Measurements from ENCODE around the gene RAB19.
"Not testable (repeated sequence)": the region's sequence is repeated elsewhere in the genome, so short reads cannot be mapped to it uniquely, and the experiment has no call there.

The RAB19 gene

GRCh38 chr7:140402178-140402835 is 1.6 kb upstream of the RAB19 start:
- DNase-seq: no peak

- DNase-seq: no peak
Measured at GRCh38 chr7:140404565-140405065, 757 bp downstream of the RAB19 start.

GRCh38 chr7:140415361-140415760 is 11.5 kb downstream of the RAB19 start:
- no peak for DNase-seq

- not testable (repeated sequence) for DNase-seq
Measured at GRCh38 chr7:140415816-140416215, 12.0 kb downstream of the RAB19 start.

- no peak for DNase-seq
Measured at GRCh38 chr7:140416560-140416959, 12.7 kb downstream of the RAB19 start.

GRCh38 chr7:140417456-140418155 is 13.7 kb downstream of the RAB19 start:
- DNase-seq: no peak

- DNase-seq: not testable (repeated sequence)
Measured at GRCh38 chr7:140418156-140418472, 14.3 kb downstream of the RAB19 start.

GRCh38 chr7:140418653-140419052 is 14.8 kb downstream of the RAB19 start:
- DNase-seq: no peak

- no peak for DNase-seq
Measured at GRCh38 chr7:140421521-140421920, 17.7 kb downstream of the RAB19 start.

GRCh38 chr7:140423501-140423900 is 19.6 kb downstream of the RAB19 start:
- no peak for DNase-seq

GRCh38 chr7:140425718-140426117 is 21.9 kb downstream of the RAB19 start:
- no peak for DNase-seq

- no peak for DNase-seq
Measured at GRCh38 chr7:140426130-140426529, 22.3 kb downstream of the RAB19 start.

- DNase-seq: no peak
Measured at GRCh38 chr7:140433396-140433795, 29.5 kb downstream of the RAB19 start.

GRCh38 chr7:140435252-140435895 is 31.5 kb downstream of the RAB19 start:
- no peak for DNase-seq

- DNase-seq: no peak
Measured at GRCh38 chr7:140439359-140439758, 35.5 kb downstream of the RAB19 start.

GRCh38 chr7:140440593-140440992 is 36.7 kb downstream of the RAB19 start:
- no peak for DNase-seq

GRCh38 chr7:140441519-140441918 is 37.7 kb downstream of the RAB19 start:
- no peak for DNase-seq

- DNase-seq: no peak
Measured at GRCh38 chr7:140446467-140446866, 42.6 kb downstream of the RAB19 start.

- DNase-seq: no peak
Measured at GRCh38 chr7:140447841-140448240, 44.0 kb downstream of the RAB19 start.

- no peak for DNase-seq
Measured at GRCh38 chr7:140448781-140449480, 45.1 kb downstream of the RAB19 start.

GRCh38 chr7:140451716-140452115 is 47.9 kb downstream of the RAB19 start:
- no peak for DNase-seq

GRCh38 chr7:140453273-140453672 is 49.4 kb downstream of the RAB19 start:
- DNase-seq: no peak

All from NCI-H2029 treated with DMSO at 0.1 percent for 48 hours (cell line).